Breast epithelium (tissue), 4 donors: ENCODE measurements around the gene CCDC85A. TPM values are rescaled to one million over a fixed set of nuclear protein-coding genes. Genes with fewer than 3 reads are reported as not detected.

Source experiments
- DNase-seq, 2 donors: peaks; one replicate each; pipeline ENCODE4 v3.0.0-alpha.2; 2019; ENCODE audit warnings: low spot score in 2 of 2
- H3K27ac ChIP-seq, 2 donors: fragments of 200-600 bp; sonication (generic) in 1 of 2; one replicate each; pipeline ENCODE4 v1.5.1; 2016 to 2019; ENCODE audit warnings: mild to moderate bottlenecking in 1 of 2
- H3K27me3 ChIP-seq, 2 donors: fragments of 200-600 bp; sonication (generic) in 1 of 2; one replicate each; pipeline versions ENCODE4 v1.5.1 to v1.6.0; 2017 to 2019; ENCODE audit warnings: control low read depth in 1 of 2, mild to moderate bottlenecking in 1 of 2
- H3K36me3 ChIP-seq: fragments of 200-600 bp; one replicate; pipeline ENCODE4 v1.5.1; 2019
- H3K4me1 ChIP-seq, 2 donors: fragments of 200-600 bp; sonication (generic); one replicate each; pipeline ENCODE4 v1.5.1; 2016 to 2019; ENCODE audit warnings: control low read depth in 1 of 2
- H3K4me3 ChIP-seq, 3 donors: fragments of 200-600 bp; sonication (generic); 1 replicate in 2 of 3; 2 replicates in 1 of 3; pipeline ENCODE4 v1.5.1; 2016 to 2019; ENCODE audit warnings: mild to moderate bottlenecking in 3 of 3, moderate library complexity in 2 of 3
- H3K9me3 ChIP-seq, 2 donors: fragments of 200-600 bp; sonication (generic) in 1 of 2; one replicate each; pipeline ENCODE4 v1.5.1; 2016 to 2019; ENCODE audit warnings: control low read depth in 1 of 2
- POLR2A ChIP-seq: fragments of 450-650 bp; IDR thresholded peaks from one replicate; pipeline ENCODE4 v1.6.1; 2016; ENCODE audit warnings: antibody characterized with exemption, mild to moderate bottlenecking, moderate library complexity
- POLR2AphosphoS5 ChIP-seq, 3 donors: sonication (generic); formaldehyde crosslinking; IDR thresholded peaks; one replicate each; pipeline ENCODE4 v1.6.1; 2017; ENCODE audit warnings: antibody characterized with exemption in 3 of 3
- intact Hi-C: fragments of 100-400 bp; cut with DNase I; formaldehyde crosslinking; loops from one replicate; pipeline ENCODE4 v1.15.1; 2023; ENCODE audit warnings: low total_unique reads
- total RNA-seq, 3 donors: library from RNA; depleted of rRNA; stranded (reverse); fragments of >200 nt; gene quantifications; one replicate each; pipeline ENCODE4 v1.1.0, GENCODE V29; 2016
- TF ChIP-seq, protein P1 (sequence below), 3 donors: fragments of 450-650 bp; IDR thresholded peaks; one replicate each; pipeline ENCODE4 v1.5.1; 2016 to 2017; ENCODE audit warnings: antibody characterized with exemption in 3 of 3, mild to moderate bottlenecking in 3 of 3, moderate library complexity in 3 of 3

CCDC85A gene
- total RNA-seq, 3 donors from 2014 or later = 3.1 to 11.5 (median 7.5) TPM

DNA sequence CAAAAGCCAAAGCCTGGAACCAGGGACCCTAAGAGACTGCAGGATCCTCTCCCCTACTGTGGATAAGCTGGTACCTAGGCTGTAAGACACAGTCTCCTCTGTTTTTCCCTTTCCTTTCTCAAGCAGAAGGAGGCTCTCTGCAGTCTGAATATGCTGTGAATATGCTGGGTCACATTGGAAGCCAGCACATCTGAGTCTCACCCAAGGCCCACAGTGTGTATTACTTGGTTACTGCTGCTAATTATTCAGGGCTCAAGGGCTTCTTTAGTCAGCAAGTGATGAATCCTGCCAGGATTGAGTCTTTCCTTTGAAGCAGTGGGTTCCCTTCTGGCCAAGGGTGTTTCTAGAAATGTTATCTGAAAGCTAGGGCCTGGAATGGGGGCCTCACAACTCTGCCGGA is 60.7 kb downstream of the CCDC85A start:
- TF ChIP-seq, protein P1, sequence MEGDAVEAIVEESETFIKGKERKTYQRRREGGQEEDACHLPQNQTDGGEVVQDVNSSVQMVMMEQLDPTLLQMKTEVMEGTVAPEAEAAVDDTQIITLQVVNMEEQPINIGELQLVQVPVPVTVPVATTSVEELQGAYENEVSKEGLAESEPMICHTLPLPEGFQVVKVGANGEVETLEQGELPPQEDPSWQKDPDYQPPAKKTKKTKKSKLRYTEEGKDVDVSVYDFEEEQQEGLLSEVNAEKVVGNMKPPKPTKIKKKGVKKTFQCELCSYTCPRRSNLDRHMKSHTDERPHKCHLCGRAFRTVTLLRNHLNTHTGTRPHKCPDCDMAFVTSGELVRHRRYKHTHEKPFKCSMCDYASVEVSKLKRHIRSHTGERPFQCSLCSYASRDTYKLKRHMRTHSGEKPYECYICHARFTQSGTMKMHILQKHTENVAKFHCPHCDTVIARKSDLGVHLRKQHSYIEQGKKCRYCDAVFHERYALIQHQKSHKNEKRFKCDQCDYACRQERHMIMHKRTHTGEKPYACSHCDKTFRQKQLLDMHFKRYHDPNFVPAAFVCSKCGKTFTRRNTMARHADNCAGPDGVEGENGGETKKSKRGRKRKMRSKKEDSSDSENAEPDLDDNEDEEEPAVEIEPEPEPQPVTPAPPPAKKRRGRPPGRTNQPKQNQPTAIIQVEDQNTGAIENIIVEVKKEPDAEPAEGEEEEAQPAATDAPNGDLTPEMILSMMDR (IDR thresholded peaks at IDR 0.05) = no peak
- intact Hi-C loops = no loop called here
- DNase-seq = no peak

DNA sequence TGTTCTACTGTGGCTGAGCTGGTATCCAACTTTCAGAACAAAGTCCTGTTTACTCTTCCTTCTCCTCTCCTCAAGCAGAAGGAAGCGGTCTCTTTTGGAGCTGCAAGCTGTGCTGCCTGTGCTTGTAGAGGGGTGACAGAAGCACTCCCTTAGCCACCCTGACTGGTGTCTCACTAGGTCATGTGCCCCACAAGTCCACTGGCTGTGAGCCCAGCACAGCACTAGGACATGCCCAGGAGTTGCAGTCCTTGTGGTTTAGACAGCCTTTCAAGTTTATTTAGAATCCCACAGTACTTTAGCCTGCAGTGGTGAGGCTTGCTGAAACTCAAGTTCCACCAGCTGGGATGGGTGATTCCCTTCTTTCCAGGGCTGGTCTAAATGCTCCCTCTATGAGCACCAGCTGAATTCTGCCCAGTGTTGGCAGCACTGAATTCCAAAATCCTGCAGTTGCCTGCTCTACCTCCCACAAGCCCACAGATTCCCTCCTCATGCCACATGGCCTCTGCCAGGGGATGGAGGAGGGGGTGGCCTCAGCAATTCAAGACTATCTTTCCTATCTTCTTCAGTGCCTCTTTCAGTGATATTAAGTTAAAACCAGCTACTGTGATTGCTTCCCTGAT is 61.2 kb downstream of the CCDC85A start:
- DNase-seq = no peak
- peaks cover 4 to 7% of the 10 kb centered on the region in 2 donors for H3K9me3 ChIP-seq
- no peak for TF ChIP-seq POLR2AphosphoS5 (IDR thresholded peaks at IDR 0.05)
- TF ChIP-seq, protein P1 (IDR thresholded peaks at IDR 0.05) = no peak
- no peak for TF ChIP-seq POLR2A
- H3K4me1 ChIP-seq = no peaks in the 10 kb centered on the region
- no peak overlapping the region for H3K27ac ChIP-seq
- H3K4me3 ChIP-seq = no peak overlapping the region
- H3K27me3 ChIP-seq = no peaks in the 10 kb centered on the region
- no peaks in the 10 kb centered on the region for H3K36me3 ChIP-seq
- intact Hi-C loops = no loop called here

More for the DNA sequence above, 60.7 kb downstream of the CCDC85A start:
- Histone ChIP-seq H3K27me3 (no peaks in the 10 kb centered on the region), H3K4me1 (no peaks in the 10 kb centered on the region), H3K36me3 (no peaks in the 10 kb centered on the region), H3K4me3 (no peak overlapping the region), H3K9me3 (peaks cover 4 to 10% of the 10 kb centered on the region in 2 donors), H3K27ac (no peak overlapping the region)

DNA sequence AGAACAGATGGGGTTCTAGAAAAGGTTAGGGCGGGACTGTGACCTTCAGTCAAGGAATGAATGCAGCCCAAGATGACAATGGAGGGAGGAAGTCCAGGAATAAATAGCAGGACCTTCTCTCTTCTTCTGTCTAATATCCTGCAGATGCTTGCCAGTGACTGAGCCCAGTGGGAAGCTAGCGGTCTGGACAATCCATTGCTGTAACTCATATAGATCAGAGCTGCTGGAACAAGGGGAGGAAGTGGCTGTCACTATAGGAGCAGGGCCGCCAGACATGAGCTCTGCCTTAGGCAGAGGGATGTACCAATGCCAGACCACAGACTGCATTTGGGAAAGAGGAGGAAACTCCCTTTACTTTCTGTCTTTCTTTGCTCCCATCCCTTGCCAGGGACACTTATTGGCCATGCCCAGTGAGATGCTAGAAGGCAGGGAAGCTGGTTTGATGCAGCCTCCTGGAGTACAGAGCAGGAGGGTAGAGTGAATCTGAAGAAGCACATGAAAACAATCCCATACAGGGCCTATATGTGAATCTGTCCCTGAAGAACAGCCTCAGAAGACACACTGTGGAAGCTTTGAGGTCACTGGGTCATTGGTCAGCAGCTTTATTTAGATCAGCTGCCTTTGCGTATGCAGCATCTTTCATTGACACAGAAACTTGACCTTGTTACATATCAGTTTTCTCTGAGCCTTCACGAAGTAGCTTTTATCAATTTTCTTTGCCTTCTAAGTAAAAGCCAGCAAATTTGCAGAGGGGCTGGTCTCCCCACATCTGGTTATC is 65.4 kb downstream of the CCDC85A start:
- intact Hi-C loops = no loop called here
- TF ChIP-seq, protein P1 (IDR thresholded peaks at IDR 0.05) = no peak
- no peak for TF ChIP-seq POLR2AphosphoS5 (IDR thresholded peaks at IDR 0.05)
- no peak for TF ChIP-seq POLR2A
- H3K4me3 ChIP-seq = no peak overlapping the region
- H3K36me3 ChIP-seq = no peaks in the 10 kb centered on the region
- no peaks in the 10 kb centered on the region for H3K4me1 ChIP-seq
- H3K9me3 ChIP-seq = no peaks in the 10 kb centered on the region
- H3K27ac ChIP-seq = no peak overlapping the region
- H3K27me3 ChIP-seq = no peaks in the 10 kb centered on the region
- DNase-seq = no peak

DNA sequence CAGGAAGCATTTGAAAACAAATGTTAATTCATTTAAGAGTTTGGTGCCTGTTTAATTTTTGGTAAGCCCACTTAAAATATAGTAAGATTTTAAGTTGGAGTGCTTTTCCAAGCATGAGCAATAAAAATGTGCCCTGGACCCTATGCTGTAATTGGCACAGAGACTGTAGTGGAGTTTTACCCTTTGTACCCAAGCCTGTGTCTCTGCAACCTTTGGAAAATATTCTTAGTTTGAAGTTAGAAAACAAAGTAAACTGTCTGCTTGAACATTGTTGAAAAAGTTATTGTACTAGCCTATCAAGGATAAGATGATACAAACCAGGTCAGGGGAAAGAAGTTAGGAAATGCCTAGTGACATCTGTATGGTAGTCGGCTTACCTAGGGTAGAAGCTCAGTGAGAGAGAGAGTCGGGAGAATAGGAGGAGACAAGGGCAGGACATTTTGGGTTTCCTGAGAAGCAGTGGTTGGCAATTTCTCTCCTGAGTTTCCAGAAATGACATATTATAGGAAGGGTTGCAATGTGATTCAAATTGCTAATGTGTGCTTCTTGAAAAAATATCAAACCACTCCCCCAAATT is 66.5 kb downstream of the CCDC85A start:
- Histone ChIP-seq H3K4me1 (no peaks in the 10 kb centered on the region), H3K27ac (no peak overlapping the region), H3K27me3 (no peaks in the 10 kb centered on the region), H3K9me3 (no peaks in the 10 kb centered on the region), H3K4me3 (no peak overlapping the region), H3K36me3 (no peaks in the 10 kb centered on the region)
- no peak for TF ChIP-seq POLR2AphosphoS5 (IDR thresholded peaks at IDR 0.05)
- TF ChIP-seq, protein P1 (IDR thresholded peaks at IDR 0.05) = no peak
- no peak for TF ChIP-seq POLR2A
- no peak for DNase-seq
- intact Hi-C loops = no loop called here

DNA sequence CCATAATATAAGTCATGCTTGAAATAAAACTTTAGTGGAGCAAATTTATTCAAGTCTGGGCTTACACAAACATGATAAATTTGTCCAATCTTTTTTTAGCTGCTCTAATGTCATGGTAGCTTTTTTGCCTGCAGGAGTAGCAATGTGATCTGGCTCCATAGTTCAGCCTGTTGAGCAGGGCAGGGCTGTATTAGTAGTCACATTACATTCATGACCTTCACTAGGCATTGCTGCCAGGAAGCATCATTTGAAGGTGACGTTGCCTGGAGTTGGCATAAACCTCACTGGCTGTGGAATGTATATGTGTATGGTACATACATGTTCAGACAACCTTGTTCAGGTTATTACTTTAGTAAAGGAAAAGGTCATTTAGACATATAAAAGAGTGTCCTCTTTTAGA is 76.6 kb downstream of the CCDC85A start:
- TF ChIP-seq POLR2AphosphoS5 (IDR thresholded peaks at IDR 0.05) (no peak), POLR2A (no peak)
- TF ChIP-seq, protein P1 (IDR thresholded peaks at IDR 0.05) = no peak
- H3K36me3 ChIP-seq = no peaks in the 10 kb centered on the region
- H3K9me3 ChIP-seq = no peaks in the 10 kb centered on the region
- H3K4me1 ChIP-seq = no peaks in the 10 kb centered on the region
- H3K27ac ChIP-seq = no peak overlapping the region
- no peak overlapping the region for H3K4me3 ChIP-seq
- intact Hi-C loops = no loop called here
- no peaks in the 10 kb centered on the region for H3K27me3 ChIP-seq
- DNase-seq = no peak
